WTC11 (cell line): ENCODE measurements around the gene CPLANE1.

Source experiments
- CTCF ChIP-seq: fragments of 200-600 bp; IDR thresholded peaks from 2 replicates; pipeline ENCODE4 v1.8.0; 2022; ENCODE audit warnings: antibody characterized with exemption
- MAX ChIP-seq: sonication (generic); formaldehyde crosslinking; IDR thresholded peaks from 2 replicates; pipeline ENCODE4 v1.8.0; 2022; ENCODE audit warnings: mild to moderate bottlenecking, missing genetic modification reagents
- MLX ChIP-seq: sonication (generic); formaldehyde crosslinking; IDR thresholded peaks from 2 replicates; pipeline ENCODE4 v1.8.1; 2023; ENCODE audit warnings: mild to moderate bottlenecking, missing genetic modification reagents, moderate library complexity
- TP53 ChIP-seq: sonication (generic); formaldehyde crosslinking; IDR thresholded peaks from 2 replicates; pipeline ENCODE4 v1.8.1; 2023; ENCODE audit warnings: mild to moderate bottlenecking, missing genetic modification reagents
- ZMAT4 ChIP-seq: fragments of 250-450 bp; sonication (Bioruptor Pico); IDR thresholded peaks from 2 replicates; pipeline ENCODE4 v1.9.0; 2021; ENCODE audit warnings: mild to moderate bottlenecking
- ZNF138 ChIP-seq: sonication (generic); formaldehyde crosslinking; conservative IDR thresholded peaks from 2 replicates; pipeline ENCODE4 v1.8.1; 2022; ENCODE audit warnings: mild to moderate bottlenecking, moderate library complexity, missing genetic modification reagents
- ZNF317 ChIP-seq: sonication (generic); formaldehyde crosslinking; IDR thresholded peaks from 2 replicates; pipeline ENCODE4 v1.8.1; 2023; ENCODE audit warnings: low read depth, mild to moderate bottlenecking, moderate library complexity, missing genetic modification reagents, borderline replicate concordance

GRCh38 chr5:37247496-37247895 lies 1.7 kb downstream of the CPLANE1 start:
- TF ChIP-seq CTCF = no peak
- no peak for TF ChIP-seq MAX (CRISPR knock-in tag)
- TF ChIP-seq ZMAT4 (CRISPR knock-in tag) = no peak
- TF ChIP-seq ZNF138 (CRISPR knock-in tag) = no peak
- TF ChIP-seq TP53 (CRISPR knock-in tag) = no peak
- no peak for TF ChIP-seq MLX
- TF ChIP-seq ZNF317 (CRISPR knock-in tag) = no peak
